Left lung (tissue), 10 donors: ENCODE results near the gene SPNS2. TPM values are rescaled to one million over a fixed set of nuclear protein-coding genes. Genes with fewer than 3 reads are reported as not detected.

Source experiments
- ATAC-seq: fragments of 200-7000 bp; cut with Tn5 transposase; one replicate; pipeline ENCODE4 v1.9.1; 2020; ENCODE audit warnings: moderate library complexity
- DNase-seq, 4 donors: peaks; one replicate each; pipeline ENCODE4 v3.0.0-alpha.2; 2013 to 2020
- H3K27ac ChIP-seq, 2 donors: fragments of 200-600 bp; sonication (generic) in 1 of 2; one replicate each; pipeline versions ENCODE4 v1.5.0 to v1.8.0; 2020 to 2021
- H3K27me3 ChIP-seq, 2 donors: fragments of 200-600 bp; sonication (generic) in 1 of 2; one replicate each; pipeline versions ENCODE4 v1.5.0 to v1.8.0; 2020 to 2021
- H3K36me3 ChIP-seq, 2 donors: fragments of 200-600 bp; sonication (generic) in 1 of 2; one replicate each; pipeline versions ENCODE4 v1.5.0 to v1.8.0; 2020 to 2021
- H3K4me1 ChIP-seq, 2 donors: fragments of 200-600 bp; one replicate each; pipeline ENCODE4 v1.8.0; 2021
- H3K4me3 ChIP-seq, 2 donors: fragments of 200-600 bp; sonication (generic) in 1 of 2; one replicate each; pipeline versions ENCODE4 v1.5.0 to v1.8.0; 2020 to 2021; ENCODE audit warnings: mild to moderate bottlenecking in 1 of 2
- H3K9me3 ChIP-seq, 2 donors: fragments of 200-600 bp; sonication (generic) in 1 of 2; one replicate each; pipeline versions ENCODE4 v1.5.0 to v1.8.0; 2020 to 2021
- CTCF ChIP-seq, 2 donors: fragments of 200-600 bp; sonication (generic) in 1 of 2; IDR thresholded peaks; one replicate each; pipeline versions ENCODE4 v1.5.0 to v1.8.0; 2021; ENCODE audit warnings: antibody characterized with exemption in 2 of 2
- intact Hi-C, 2 donors: fragments of 100-400 bp; cut with DNase I; formaldehyde crosslinking; loops; one replicate each; pipeline versions ENCODE4 v1.11.2 to v1.14.2; 2022
- polyA plus RNA-seq, 6 donors: library from polyadenylated mRNA; unstranded; fragments of 120-200 nt; gene quantifications; one replicate each; pipeline ENCODE4 v1.2.1, GENCODE V29; 2013; ENCODE audit not compliant: insufficient read length in 6 of 6
- total RNA-seq, 2 donors: library from RNA; stranded (reverse); fragmentation: NEBNext Ultra II Directional; extraction: Animal tissue kit (Norgen Biotek cat#: 25700); gene quantifications; one replicate each; pipeline ENCODE4 v1.2.1, GENCODE V29; 2021
- donor health status: DM: no; HTN: yes; CAD: no.
- donor health status: DM: no; HTN: no; CAD: no.

The SPNS2 gene
- total and polyA plus RNA-seq, 8 donors, result 19.6 to 52.4 (median 24.3) TPM

- peaks cover 8 to 17% of the 10 kb centered on the region in 2 donors for H3K4me1 ChIP-seq
- no peak overlapping the region for H3K27ac ChIP-seq
- ATAC-seq, result no peak
- DNase-seq, result no peak
- TF ChIP-seq CTCF (IDR thresholded peaks at IDR 0.05), result no peak
- intact Hi-C loops, result no loop called here
- no peaks in the 10 kb centered on the region for H3K9me3 ChIP-seq
- no peak overlapping the region for H3K4me3 ChIP-seq
- peaks cover 27 to 56% of the 10 kb centered on the region in 2 donors for H3K27me3 ChIP-seq
- H3K36me3 ChIP-seq, result no peaks in the 10 kb centered on the region
These were observed 89.1 kb downstream of the SPNS2 start for GRCh38 chr17:4587803-4588202.

- Histone ChIP-seq H3K4me3 (no peak overlapping the region), H3K27ac (no peak overlapping the region), H3K27me3 (peaks cover 21 to 50% of the 10 kb centered on the region in 2 donors), H3K36me3 (no peaks in the 10 kb centered on the region), H3K4me1 (peaks cover 8 to 17% of the 10 kb centered on the region in 2 donors), H3K9me3 (no peaks in the 10 kb centered on the region)
- ATAC-seq (no peak), DNase-seq (no peak)
- TF ChIP-seq CTCF (IDR thresholded peaks at IDR 0.05), result no peak
- intact Hi-C loops, result no loop called here
These were observed 89.7 kb downstream of the SPNS2 start for GRCh38 chr17:4588391-4588790.

Other genes starting within 250 kb of the SPNS2 start
- gene ANKFY1, start 234.9 kb upstream of the SPNS2 start, total RNA-seq, result 10 to 100 TPM; 73.4 to 76.9 TPM
- gene ANKFY1, start 234.9 kb upstream of the SPNS2 start, polyA plus RNA-seq, result 10 to 100 TPM; 52.9 to 63.9 (median 55.2) TPM
- gene UBE2G1, start 132.2 kb upstream of the SPNS2 start, total RNA-seq, result 10 to 100 TPM; 47.8 to 56.9 TPM
- gene UBE2G1, start 132.2 kb upstream of the SPNS2 start, polyA plus RNA-seq, result 10 to 100 TPM; 43.3 to 52.1 (median 47.7) TPM
- gene SPNS3, start 64.9 kb upstream of the SPNS2 start, total RNA-seq, result under 1 TPM in 1 of 2 donors, not detected in 1; 0.55 TPM
- gene SPNS3, start 64.9 kb upstream of the SPNS2 start, polyA plus RNA-seq, result 1 to 10 TPM in 4 of 6 donors, under 1 TPM in 2; 0.70 to 1.1 (median 1.0) TPM
- 10 to 100 TPM; 34.7 to 53.8 TPM for gene MYBBP1A, start 56.5 kb downstream of the SPNS2 start, total RNA-seq
- 10 to 100 TPM; 28.6 to 51.5 (median 40.6) TPM for gene MYBBP1A, start 56.5 kb downstream of the SPNS2 start, polyA plus RNA-seq
- gene GGT6, start 61.7 kb downstream of the SPNS2 start, total RNA-seq, result 10 to 100 TPM in 1 of 2 donors, 1 to 10 TPM in 1; 1.8 to 17.4 TPM
- 1 to 10 TPM; 4.9 to 9.9 (median 6.4) TPM for gene GGT6, start 61.7 kb downstream of the SPNS2 start, polyA plus RNA-seq
- gene SMTNL2, start 85.6 kb downstream of the SPNS2 start, total RNA-seq, result 1 to 10 TPM; 5.5 to 5.7 TPM
- 10 to 100 TPM; 17.0 to 25.8 (median 22.8) TPM for gene SMTNL2, start 85.6 kb downstream of the SPNS2 start, polyA plus RNA-seq
- 1 to 10 TPM in 1 of 2 donors, under 1 TPM in 1; 0.15 to 4.8 TPM for gene ALOX15, start 142.8 kb downstream of the SPNS2 start, total RNA-seq
- gene ALOX15, start 142.8 kb downstream of the SPNS2 start, polyA plus RNA-seq, result 1 to 10 TPM; 2.8 to 4.6 (median 3.4) TPM
- 10 to 100 TPM; 42.2 to 48.8 TPM for gene PELP1, start 205.3 kb downstream of the SPNS2 start, total RNA-seq
- gene PELP1, start 205.3 kb downstream of the SPNS2 start, polyA plus RNA-seq, result 10 to 100 TPM; 45.9 to 55.1 (median 46.7) TPM
- gene ARRB2, start 211.8 kb downstream of the SPNS2 start, total RNA-seq, result 100 to 1,000 TPM in 1 of 2 donors, 10 to 100 TPM in 1; 91.8 to 240 TPM
- gene ARRB2, start 211.8 kb downstream of the SPNS2 start, polyA plus RNA-seq, result 10 to 100 TPM; 41.3 to 55.8 (median 47.0) TPM
- gene MED11, start 232.5 kb downstream of the SPNS2 start, total RNA-seq, result 10 to 100 TPM; 22.6 to 23.6 TPM
- 10 to 100 TPM; 19.9 to 26.5 (median 22.9) TPM for gene MED11, start 232.5 kb downstream of the SPNS2 start, polyA plus RNA-seq
- 1 to 10 TPM; 4.1 to 5.2 TPM for gene ZMYND15, start 241.0 kb downstream of the SPNS2 start, total RNA-seq
- under 1 TPM; 0.34 to 0.84 (median 0.51) TPM for gene ZMYND15, start 241.0 kb downstream of the SPNS2 start, polyA plus RNA-seq
- gene CXCL16, start 241.0 kb downstream of the SPNS2 start, total RNA-seq, result 100 to 1,000 TPM; 122 to 147 TPM
- gene CXCL16, start 241.0 kb downstream of the SPNS2 start, polyA plus RNA-seq, result 10 to 100 TPM; 14.2 to 20.8 (median 15.2) TPM